Lower leg skin (tissue), 4 donors: ENCODE measurements around the gene MVB12B. TPM values are rescaled to one million over a fixed set of nuclear protein-coding genes. Genes with fewer than 3 reads are reported as not detected.

Experiments
- DNase-seq, 2 donors: peaks; one replicate each; pipeline ENCODE4 v3.0.0-alpha.2; 2019; ENCODE audit warnings: low spot score in 2 of 2
- H3K4me3 ChIP-seq: fragments of 200-600 bp; sonication (generic); 2 replicates; pipeline ENCODE4 v1.5.1; 2017; ENCODE audit warnings: mild to moderate bottlenecking, low read depth; ENCODE audit not compliant: poor library complexity, severe bottlenecking
- POLR2A ChIP-seq, 2 donors: fragments of 450-650 bp; IDR thresholded peaks; one replicate each; pipeline ENCODE4 v1.6.1; 2016 to 2017; ENCODE audit warnings: antibody characterized with exemption in 2 of 2, mild to moderate bottlenecking in 1 of 2, moderate library complexity in 1 of 2
- WGBS, 2 donors: methylation state at CpG; one replicate each; pipeline ENCODE4 v1.1.5; 2018; 5-methylcytosine and 5-hydroxymethylcytosine counted together
- intact Hi-C: fragments of 100-400 bp; cut with DNase I; formaldehyde crosslinking; loops from one replicate; pipeline ENCODE4 v1.15.0; 2023; ENCODE audit warnings: low total_unique reads
- total RNA-seq, 4 donors: library from RNA; depleted of rRNA; stranded (reverse); fragments of >200 nt; gene quantifications; one replicate each; pipeline ENCODE4 v1.1.0, GENCODE V29; 2016
- TF ChIP-seq, protein P1 (sequence below), 3 donors: fragments of 450-650 bp; IDR thresholded peaks; one replicate each; pipeline ENCODE4 v1.5.1; 2016; ENCODE audit warnings: antibody characterized with exemption in 3 of 3, mild to moderate bottlenecking in 3 of 3, moderate library complexity in 2 of 3

The MVB12B gene
- total RNA-seq, 4 donors from 2014 or later: 8.6 to 12.5 (median 10.9) TPM

DNA sequence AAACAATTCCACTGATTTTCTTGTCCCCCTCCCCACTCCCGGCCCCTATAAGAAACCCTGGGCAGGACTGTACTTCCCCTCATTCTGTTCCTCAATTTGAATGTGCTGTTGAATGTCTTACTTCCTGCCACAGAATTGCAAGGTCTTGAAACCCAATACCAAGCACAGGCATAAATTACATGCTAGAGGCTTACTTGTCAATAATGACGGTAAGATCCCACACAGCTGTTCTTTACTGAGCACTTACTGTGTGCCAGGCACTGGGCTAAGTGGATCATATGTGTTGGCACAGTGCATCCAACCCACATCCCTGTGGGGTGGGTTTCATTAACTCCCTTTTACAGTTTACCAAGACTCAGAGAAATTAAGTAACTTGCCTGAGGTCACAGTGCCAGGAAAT, 63.4 kb downstream of the MVB12B start:
- intact Hi-C loops: loop anchor here (10.0 kb wide), 1 partner anchor 105 kb away; no protein-coding TSS in a partner anchor
- no peak for TF ChIP-seq POLR2A (IDR thresholded peaks at IDR 0.05)
- TF ChIP-seq, protein P1, sequence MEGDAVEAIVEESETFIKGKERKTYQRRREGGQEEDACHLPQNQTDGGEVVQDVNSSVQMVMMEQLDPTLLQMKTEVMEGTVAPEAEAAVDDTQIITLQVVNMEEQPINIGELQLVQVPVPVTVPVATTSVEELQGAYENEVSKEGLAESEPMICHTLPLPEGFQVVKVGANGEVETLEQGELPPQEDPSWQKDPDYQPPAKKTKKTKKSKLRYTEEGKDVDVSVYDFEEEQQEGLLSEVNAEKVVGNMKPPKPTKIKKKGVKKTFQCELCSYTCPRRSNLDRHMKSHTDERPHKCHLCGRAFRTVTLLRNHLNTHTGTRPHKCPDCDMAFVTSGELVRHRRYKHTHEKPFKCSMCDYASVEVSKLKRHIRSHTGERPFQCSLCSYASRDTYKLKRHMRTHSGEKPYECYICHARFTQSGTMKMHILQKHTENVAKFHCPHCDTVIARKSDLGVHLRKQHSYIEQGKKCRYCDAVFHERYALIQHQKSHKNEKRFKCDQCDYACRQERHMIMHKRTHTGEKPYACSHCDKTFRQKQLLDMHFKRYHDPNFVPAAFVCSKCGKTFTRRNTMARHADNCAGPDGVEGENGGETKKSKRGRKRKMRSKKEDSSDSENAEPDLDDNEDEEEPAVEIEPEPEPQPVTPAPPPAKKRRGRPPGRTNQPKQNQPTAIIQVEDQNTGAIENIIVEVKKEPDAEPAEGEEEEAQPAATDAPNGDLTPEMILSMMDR (IDR thresholded peaks at IDR 0.05): no peak
- no peak for DNase-seq
- no peak overlapping the region for H3K4me3 ChIP-seq
- WGBS, 2 donors: 49 to 72% methylated on average over 2 of the region's 2 CpGs

DNA sequence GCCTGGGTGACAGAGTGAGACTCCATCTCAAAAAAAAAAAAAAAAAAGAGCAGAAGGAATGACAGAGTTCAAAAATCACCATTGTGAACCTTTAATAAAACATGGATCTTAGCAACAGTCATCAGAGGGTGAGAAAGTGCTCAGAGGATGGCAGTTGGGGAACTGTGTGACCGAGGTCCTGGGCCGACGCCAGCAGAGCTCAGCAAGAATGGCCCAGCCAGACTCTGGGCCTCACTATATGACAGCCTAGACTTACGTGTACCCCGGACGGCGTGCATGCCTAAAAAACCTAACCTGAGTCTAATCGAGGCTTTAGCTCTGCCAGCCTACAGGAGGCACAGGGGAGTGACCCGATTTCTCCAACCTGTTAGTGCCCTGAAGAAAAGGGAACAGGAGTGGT, 64.3 kb downstream of the MVB12B start:
- no peak for DNase-seq
- H3K4me3 ChIP-seq: no peak overlapping the region
- 70 to 87% methylated on average over 9 of the region's 9 CpGs for WGBS, 2 donors
- no peak for TF ChIP-seq POLR2A (IDR thresholded peaks at IDR 0.05)
- TF ChIP-seq, protein P1 (IDR thresholded peaks at IDR 0.05): no peak
- intact Hi-C loops: loop anchor here (10.0 kb wide), 1 partner anchor 104 kb away; no protein-coding TSS in a partner anchor

DNA sequence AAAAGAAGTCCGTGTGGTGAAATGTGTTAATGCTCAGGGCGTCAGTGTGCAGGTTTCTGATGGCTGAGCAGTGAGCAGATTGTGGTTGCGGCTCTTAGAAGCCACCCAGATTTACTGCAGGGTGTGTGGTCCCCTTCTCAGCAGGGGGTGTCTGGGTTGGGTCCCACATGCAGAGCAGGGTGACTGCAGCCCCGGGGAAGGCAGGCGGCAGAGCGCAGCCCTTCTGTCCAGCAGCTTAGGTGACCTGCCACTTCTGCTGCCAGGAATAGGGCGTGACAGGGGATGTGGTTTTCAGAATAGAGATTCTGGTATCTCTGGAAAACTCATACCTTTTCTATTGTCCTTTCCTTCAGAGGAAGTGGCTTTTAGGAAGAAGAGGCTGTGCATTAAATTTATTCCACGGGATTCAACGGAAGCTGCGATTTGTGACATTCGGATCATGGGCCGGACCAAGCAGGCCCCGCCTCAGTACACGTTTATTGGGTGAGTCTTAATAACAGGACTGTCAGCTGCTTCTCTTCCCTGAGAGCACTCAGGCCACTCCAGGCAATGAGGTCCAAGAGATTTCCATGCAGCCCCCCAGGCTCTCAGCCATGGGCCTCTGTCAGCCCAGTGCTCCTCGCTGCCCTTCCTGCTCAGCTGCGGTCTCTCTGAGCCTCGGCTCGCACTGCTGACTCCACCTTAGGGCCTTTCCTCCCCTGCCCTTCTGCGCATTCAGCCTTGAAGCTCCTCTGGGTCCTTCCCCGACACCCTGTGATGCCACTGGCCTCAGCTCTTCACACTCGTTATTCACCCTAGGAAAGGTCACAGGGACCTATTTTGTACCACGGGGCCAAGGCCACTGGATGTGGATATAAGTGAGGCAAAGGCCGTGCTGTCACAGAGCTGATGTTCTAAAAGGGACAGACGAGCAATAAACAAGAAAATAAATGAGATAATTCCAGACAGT, 65.4 kb downstream of the MVB12B start:
- DNase-seq: no peak
- TF ChIP-seq, protein P1 (IDR thresholded peaks at IDR 0.05): no peak
- TF ChIP-seq POLR2A (IDR thresholded peaks at IDR 0.05): no peak
- intact Hi-C loops: loop anchor here (10.0 kb wide), 1 partner anchor 103 kb away; no protein-coding TSS in a partner anchor
- no peak overlapping the region for H3K4me3 ChIP-seq
- 82 to 86% methylated on average over 24 of the region's 24 CpGs for WGBS, 2 donors

DNA sequence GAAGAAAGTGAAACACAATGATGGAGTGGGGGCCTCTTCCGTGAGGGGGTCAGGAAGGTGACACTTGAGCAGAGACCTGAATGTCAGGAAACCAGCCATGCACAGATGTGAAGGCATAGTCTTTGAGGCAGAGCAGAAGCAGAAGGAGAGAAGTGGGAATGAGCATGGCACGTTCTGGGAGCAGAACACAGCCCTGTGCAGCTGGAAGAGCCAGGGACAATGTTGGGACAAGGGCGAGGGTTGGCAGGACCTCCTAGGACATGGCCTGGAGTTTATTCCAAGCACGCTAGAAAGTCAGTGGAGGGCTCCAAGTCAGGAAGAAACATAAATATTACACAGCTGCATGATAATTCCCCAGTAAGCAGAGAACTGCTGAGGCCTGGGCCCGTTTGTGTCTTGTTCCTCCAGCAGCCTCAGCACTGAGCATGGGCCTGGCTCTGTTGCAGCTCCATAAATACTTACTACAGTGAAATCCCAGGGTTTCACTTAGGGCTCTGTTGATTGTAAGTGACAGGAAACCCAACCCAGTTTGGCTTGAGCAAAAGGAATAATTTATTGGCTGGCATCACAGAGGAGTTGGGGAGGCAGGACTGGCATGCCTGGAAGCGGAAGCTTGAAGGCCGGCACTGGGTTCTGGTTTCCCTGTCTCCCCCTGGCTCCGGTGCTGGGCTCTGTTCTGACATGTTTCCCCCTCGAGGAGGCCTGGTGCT, 66.2 kb downstream of the MVB12B start:
- no peak overlapping the region for H3K4me3 ChIP-seq
- intact Hi-C loops: loop anchor here (10.0 kb wide), 1 partner anchor 102 kb away; no protein-coding TSS in a partner anchor
- TF ChIP-seq, protein P1 (IDR thresholded peaks at IDR 0.05): no peak
- TF ChIP-seq POLR2A (IDR thresholded peaks at IDR 0.05): no peak
- 21 to 31% methylated on average over 9 of the region's 9 CpGs for WGBS, 2 donors
- peak in 1 of 2 donors; percentile 39 for DNase-seq

DNA sequence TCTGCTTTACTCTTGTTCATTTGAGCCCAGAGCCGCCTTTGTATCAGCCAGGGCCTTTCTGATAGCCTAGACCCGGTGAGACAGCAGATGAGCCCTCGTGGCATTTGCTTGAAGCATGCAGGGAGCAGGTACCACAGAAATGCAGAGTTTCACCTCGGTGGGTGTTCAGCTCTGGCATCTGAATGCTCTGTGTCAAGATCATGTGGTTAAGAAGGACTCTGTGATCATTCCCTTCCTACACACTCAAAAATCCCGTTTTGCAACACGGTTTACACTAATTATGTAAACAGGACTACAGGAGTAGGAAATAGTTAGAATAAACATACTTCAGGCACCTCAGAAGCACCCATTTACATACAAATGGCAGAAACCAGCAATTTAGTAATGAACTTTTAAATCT, 67.2 kb downstream of the MVB12B start:
- WGBS, 2 donors: 73 to 82% methylated on average over 6 of the region's 6 CpGs
- no peak for DNase-seq
- H3K4me3 ChIP-seq: no peak overlapping the region
- intact Hi-C loops: loop anchor here (10.0 kb wide), 1 partner anchor 101 kb away; no protein-coding TSS in a partner anchor
- TF ChIP-seq, protein P1 (IDR thresholded peaks at IDR 0.05): no peak
- TF ChIP-seq POLR2A (IDR thresholded peaks at IDR 0.05): no peak
